Measurements from ENCODE around the gene OR10A6.

The OR10A6 gene

GRCh38 chr11:7955191-7955590, 24.1 kb upstream of the OR10A6 start:
- WGBS (ENCODE audit: extremely low coverage, insufficient coverage, insufficient read length), result no CpG with 5 or more reads among the region's 1 CpG
- H3K4me1 ChIP-seq (ENCODE audit: control insufficient read depth in 1 of 2, insufficient read depth in 2 of 2, low read length in 2 of 2), result no peaks in the 10 kb centered on the region

GRCh38 chr11:7949934-7950333, 18.9 kb upstream of the OR10A6 start:
- no peak overlapping the region for H3K4ac ChIP-seq (ENCODE audit: low read depth, low read length)
- no CpG with 5 or more reads among the region's 1 CpG for WGBS (ENCODE audit: extremely low coverage, insufficient coverage, insufficient read length)
- H3K27me3 ChIP-seq (ENCODE audit: insufficient read depth, low read length), result no peaks in the 10 kb centered on the region

More at GRCh38 chr11:7955191-7955590, 24.1 kb upstream of the OR10A6 start:
- Histone ChIP-seq H3K4me3 (ENCODE audit: low read depth, low read length) (no peak overlapping the region), H3K14ac (ENCODE audit: low read length) (no peak overlapping the region), H2AK5ac (ENCODE audit: low read length) (no peak overlapping the region), H3K9me3 (ENCODE audit: insufficient read depth, low read depth, low read length) (no peaks in the 10 kb centered on the region), H3K4ac (ENCODE audit: low read depth, low read length) (no peak overlapping the region), H3K4me2 (ENCODE audit: low read length) (no peak overlapping the region), H4K12ac (ENCODE audit: low read depth, low read length) (no peak overlapping the region), H3K27me3 (ENCODE audit: insufficient read depth, low read length) (no peaks in the 10 kb centered on the region), H4K91ac (ENCODE audit: low read depth, low read length) (no peak overlapping the region), H2AFZ (ENCODE audit: insufficient read depth, low read length, poor library complexity) (no peak overlapping the region), H2BK5ac (ENCODE audit: low read depth, low read length, poor library complexity) (no peak overlapping the region), H2BK12ac (ENCODE audit: low read length) (no peak overlapping the region), H3K27ac (ENCODE audit: low read depth, low read length) (no peak overlapping the region), H4K8ac (ENCODE audit: low read depth, low read length) (no peak overlapping the region), H3K18ac (ENCODE audit: low read length) (no peak overlapping the region), H2BK120ac (ENCODE audit: insufficient read depth, low read length, poor library complexity) (no peak overlapping the region), H3K23ac (ENCODE audit: low read length) (no peak overlapping the region), H3K36me3 (ENCODE audit: control insufficient read depth in 1 of 2, insufficient read depth in 2 of 2, low read length in 2 of 2) (no peaks in the 10 kb centered on the region), H3K79me1 (ENCODE audit: low read length) (no peaks in the 10 kb centered on the region), H3K79me2 (ENCODE audit: control insufficient read depth, insufficient read depth, low read length, poor library complexity) (no peaks in the 10 kb centered on the region), H3K9ac (ENCODE audit: low read length) (no peak overlapping the region)
- no peak for DNase-seq

GRCh38 chr11:7944123-7944522, 13.1 kb upstream of the OR10A6 start:
- no peak for DNase-seq
- Histone ChIP-seq H3K23ac (ENCODE audit: low read length) (no peak overlapping the region), H3K18ac (ENCODE audit: low read length) (no peak overlapping the region), H2BK120ac (ENCODE audit: insufficient read depth, low read length, poor library complexity) (no peak overlapping the region), H4K12ac (ENCODE audit: low read depth, low read length) (no peak overlapping the region), H2AK5ac (ENCODE audit: low read length) (no peak overlapping the region), H2BK5ac (ENCODE audit: low read depth, low read length, poor library complexity) (no peak overlapping the region), H3K4me2 (ENCODE audit: low read length) (no peak overlapping the region), H3K79me1 (ENCODE audit: low read length) (no peaks in the 10 kb centered on the region), H3K4ac (ENCODE audit: low read depth, low read length) (no peak overlapping the region), H4K91ac (ENCODE audit: low read depth, low read length) (no peak overlapping the region), H3K4me3 (ENCODE audit: low read depth, low read length) (no peak overlapping the region), H3K9ac (ENCODE audit: low read length) (no peak overlapping the region), H2BK12ac (ENCODE audit: low read length) (no peak overlapping the region), H3K14ac (ENCODE audit: low read length) (no peak overlapping the region), H3K79me2 (ENCODE audit: control insufficient read depth, insufficient read depth, low read length, poor library complexity) (no peaks in the 10 kb centered on the region), H3K9me3 (ENCODE audit: insufficient read depth, low read depth, low read length) (peaks cover 6% of the 10 kb centered on the region), H3K4me1 (ENCODE audit: control insufficient read depth in 1 of 2, insufficient read depth in 2 of 2, low read length in 2 of 2) (no peaks in the 10 kb centered on the region), H2AFZ (ENCODE audit: insufficient read depth, low read length, poor library complexity) (no peak overlapping the region), H4K8ac (ENCODE audit: low read depth, low read length) (no peak overlapping the region), H3K27me3 (ENCODE audit: insufficient read depth, low read length) (no peaks in the 10 kb centered on the region), H3K27ac (ENCODE audit: low read depth, low read length) (no peak overlapping the region), H3K36me3 (ENCODE audit: control insufficient read depth in 1 of 2, insufficient read depth in 2 of 2, low read length in 2 of 2) (no peaks in the 10 kb centered on the region)
- WGBS (ENCODE audit: extremely low coverage, insufficient coverage, insufficient read length), result no CpG with 5 or more reads among the region's 2 CpGs

More at GRCh38 chr11:7949934-7950333, 18.9 kb upstream of the OR10A6 start:
- H3K79me1 ChIP-seq (ENCODE audit: low read length), result no peaks in the 10 kb centered on the region
- no peak overlapping the region for H3K18ac ChIP-seq (ENCODE audit: low read length)
- peaks cover 4% of the 10 kb centered on the region for H3K9me3 ChIP-seq (ENCODE audit: insufficient read depth, low read depth, low read length)
- H4K12ac ChIP-seq (ENCODE audit: low read depth, low read length), result no peak overlapping the region
- H2AK5ac ChIP-seq (ENCODE audit: low read length), result no peak overlapping the region
- H3K4me3 ChIP-seq (ENCODE audit: low read depth, low read length), result no peak overlapping the region
- H3K23ac ChIP-seq (ENCODE audit: low read length), result no peak overlapping the region
- no peaks in the 10 kb centered on the region for H3K4me1 ChIP-seq (ENCODE audit: control insufficient read depth in 1 of 2, insufficient read depth in 2 of 2, low read length in 2 of 2)
- H3K36me3 ChIP-seq (ENCODE audit: control insufficient read depth in 1 of 2, insufficient read depth in 2 of 2, low read length in 2 of 2), result no peaks in the 10 kb centered on the region
- no peak overlapping the region for H2BK12ac ChIP-seq (ENCODE audit: low read length)
- H3K9ac ChIP-seq (ENCODE audit: low read length), result no peak overlapping the region
- no peak overlapping the region for H2AFZ ChIP-seq (ENCODE audit: insufficient read depth, low read length, poor library complexity)
- no peak overlapping the region for H4K8ac ChIP-seq (ENCODE audit: low read depth, low read length)
- H3K4me2 ChIP-seq (ENCODE audit: low read length), result no peak overlapping the region
- H4K91ac ChIP-seq (ENCODE audit: low read depth, low read length), result no peak overlapping the region
- no peak overlapping the region for H3K27ac ChIP-seq (ENCODE audit: low read depth, low read length)
- no peak for DNase-seq
- H2BK5ac ChIP-seq (ENCODE audit: low read depth, low read length, poor library complexity), result no peak overlapping the region
- H3K79me2 ChIP-seq (ENCODE audit: control insufficient read depth, insufficient read depth, low read length, poor library complexity), result no peaks in the 10 kb centered on the region
- no peak overlapping the region for H2BK120ac ChIP-seq (ENCODE audit: insufficient read depth, low read length, poor library complexity)
- no peak overlapping the region for H3K14ac ChIP-seq (ENCODE audit: low read length)

- H2BK120ac ChIP-seq (ENCODE audit: insufficient read depth, low read length, poor library complexity), result no peak within 1 kb of the TSS
- H3K9ac ChIP-seq (ENCODE audit: low read length), result no peak within 1 kb of the TSS
- H2BK12ac ChIP-seq (ENCODE audit: low read length), result no peak within 1 kb of the TSS
- no peak within 1 kb of the TSS for H2AFZ ChIP-seq (ENCODE audit: insufficient read depth, low read length, poor library complexity)
- no peaks in the 10 kb centered on the region for H3K4me1 ChIP-seq (ENCODE audit: control insufficient read depth in 1 of 2, insufficient read depth in 2 of 2, low read length in 2 of 2)
- H4K8ac ChIP-seq (ENCODE audit: low read depth, low read length), result no peak within 1 kb of the TSS
- H4K91ac ChIP-seq (ENCODE audit: low read depth, low read length), result no peak within 1 kb of the TSS
- no peak within 1 kb of the TSS for H3K4me3 ChIP-seq (ENCODE audit: low read depth, low read length)
- no peak within 1 kb of the TSS for H2AK5ac ChIP-seq (ENCODE audit: low read length)
- no CpG with 5 or more reads among the region's 2 CpGs for WGBS (ENCODE audit: extremely low coverage, insufficient coverage, insufficient read length)
- no peak within 1 kb of the TSS for H3K4me2 ChIP-seq (ENCODE audit: low read length)
- no peak within 1 kb of the TSS for H3K23ac ChIP-seq (ENCODE audit: low read length)
- peaks cover 6% of the 10 kb centered on the region for H3K9me3 ChIP-seq (ENCODE audit: insufficient read depth, low read depth, low read length)
- H3K14ac ChIP-seq (ENCODE audit: low read length), result no peak within 1 kb of the TSS
- no peaks in the 10 kb centered on the region for H3K79me2 ChIP-seq (ENCODE audit: control insufficient read depth, insufficient read depth, low read length, poor library complexity)
- H3K4ac ChIP-seq (ENCODE audit: low read depth, low read length), result no peak within 1 kb of the TSS
- no peak within 1 kb of the TSS for H4K12ac ChIP-seq (ENCODE audit: low read depth, low read length)
- no peaks in the 10 kb centered on the region for H3K27me3 ChIP-seq (ENCODE audit: insufficient read depth, low read length)
- H3K27ac ChIP-seq (ENCODE audit: low read depth, low read length), result no peak within 1 kb of the TSS
- no peak within 1 kb of the TSS for H3K18ac ChIP-seq (ENCODE audit: low read length)
- no peak within 1 kb of the TSS for H2BK5ac ChIP-seq (ENCODE audit: low read depth, low read length, poor library complexity)
- H3K79me1 ChIP-seq (ENCODE audit: low read length), result no peaks in the 10 kb centered on the region
- DNase-seq, result no peak
- no peaks in the 10 kb centered on the region for H3K36me3 ChIP-seq (ENCODE audit: control insufficient read depth in 1 of 2, insufficient read depth in 2 of 2, low read length in 2 of 2)
These were observed 10.5 kb upstream of the OR10A6 start, which contains the start of gene OR10A3 for GRCh38 chr11:7941608-7942007. OR10A3 (minus strand) TSS chr11:7941708; CDS start chr11:7939520, 2,188 bp downstream.
